Ascending aorta (tissue), 2 donors: ENCODE measurements around the gene LHX6. TPM values are rescaled to one million over a fixed set of nuclear protein-coding genes. Genes with fewer than 3 reads are reported as not detected.

Experiments used
- DNase-seq, 2 donors: peaks; one replicate each; pipeline ENCODE4 v3.0.0-alpha.2; 2019; ENCODE audit warnings: low spot score in 2 of 2
- H3K27ac ChIP-seq, 2 donors: fragments of 200-600 bp; sonication (generic); one replicate each; pipeline ENCODE4 v1.5.1; 2016 to 2017; ENCODE audit warnings: mild to moderate bottlenecking in 1 of 2
- H3K27me3 ChIP-seq: fragments of 200-600 bp; sonication (generic); one replicate; pipeline ENCODE4 v1.5.1; 2017
- H3K36me3 ChIP-seq, 2 donors: fragments of 200-600 bp; sonication (generic); one replicate each; pipeline ENCODE4 v1.5.1; 2016
- H3K4me1 ChIP-seq, 2 donors: fragments of 200-600 bp; sonication (generic); one replicate each; pipeline ENCODE4 v1.5.1; 2016 to 2017; ENCODE audit warnings: mild to moderate bottlenecking in 1 of 2
- H3K4me3 ChIP-seq, 2 donors: fragments of 200-600 bp; sonication (generic); one replicate each; pipeline ENCODE4 v1.5.1; 2016 to 2017; ENCODE audit warnings: mild to moderate bottlenecking in 1 of 2
- H3K9me3 ChIP-seq, 2 donors: fragments of 200-600 bp; sonication (generic); one replicate each; pipeline ENCODE4 v1.5.1; 2016
- CTCF ChIP-seq, 3 experiments: fragments of 200-600 bp in 2 of 3; fragments of 450-650 bp in 1 of 3; sonication (generic) in 2 of 3; IDR thresholded peaks; one replicate each; pipeline ENCODE4 v1.5.1; 2016 to 2019; ENCODE audit warnings: antibody characterized with exemption in 3 of 3, mild to moderate bottlenecking in 1 of 3, moderate library complexity in 1 of 3
- intact Hi-C: fragments of 100-400 bp; cut with DNase I; formaldehyde crosslinking; loops from one replicate; pipeline ENCODE4 v1.15.1; 2023
- total RNA-seq: library from RNA; depleted of rRNA; stranded (reverse); fragments of >200 nt; gene quantifications from one replicate; pipeline ENCODE4 v1.1.0, GENCODE V29; 2016

LHX6 gene
- total RNA-seq, 1 donor from 2014 or later: 141 TPM

- intact Hi-C loops: no loop called here
Measured at GRCh38 chr9:122258886-122259415, 30.2 kb upstream of the LHX6 start.

GRCh38 chr9:122256206-122256605, 27.4 kb upstream of the LHX6 start:
- Histone ChIP-seq H3K36me3 (peaks cover 23 to 43% of the 10 kb centered on the region in 2 donors), H3K4me3 (no peak overlapping the region), H3K9me3 (no peaks in the 10 kb centered on the region), H3K27ac (no peak overlapping the region), H3K27me3 (no peaks in the 10 kb centered on the region), H3K4me1 (peaks cover 0 to 1% of the 10 kb centered on the region in 2 donors)
- intact Hi-C loops: no loop called here
- TF ChIP-seq CTCF (IDR thresholded peaks at IDR 0.05): no peak
- DNase-seq: no peak

More at GRCh38 chr9:122258886-122259415, 30.2 kb upstream of the LHX6 start:
- Histone ChIP-seq H3K27me3 (no peaks in the 10 kb centered on the region), H3K36me3 (peaks cover 15 to 37% of the 10 kb centered on the region in 2 donors), H3K9me3 (no peaks in the 10 kb centered on the region), H3K4me3 (no peak overlapping the region), H3K4me1 (peaks cover 0 to 21% of the 10 kb centered on the region in 2 donors), H3K27ac (no peak overlapping the region)
- no peak for DNase-seq
- TF ChIP-seq CTCF (IDR thresholded peaks at IDR 0.05): no peak

- TF ChIP-seq CTCF (IDR thresholded peaks at IDR 0.05): no peak
- Histone ChIP-seq H3K4me3 (no peak overlapping the region), H3K36me3 (peaks cover 20 to 45% of the 10 kb centered on the region in 2 donors), H3K27ac (no peak overlapping the region), H3K27me3 (no peaks in the 10 kb centered on the region), H3K9me3 (no peaks in the 10 kb centered on the region), H3K4me1 (no peaks in the 10 kb centered on the region)
- DNase-seq: no peak
- intact Hi-C loops: no loop called here
Measured at GRCh38 chr9:122254761-122255160, 26.0 kb upstream of the LHX6 start.

- Histone ChIP-seq H3K36me3 (peaks cover 24 to 50% of the 10 kb centered on the region in 2 donors), H3K4me3 (no peak overlapping the region), H3K27me3 (no peaks in the 10 kb centered on the region), H3K4me1 (no peaks in the 10 kb centered on the region), H3K27ac (no peak overlapping the region), H3K9me3 (no peaks in the 10 kb centered on the region)
- no peak for DNase-seq
- TF ChIP-seq CTCF (IDR thresholded peaks at IDR 0.05): no peak
- intact Hi-C loops: no loop called here
Measured at GRCh38 chr9:122252796-122253195, 24.0 kb upstream of the LHX6 start.

GRCh38 chr9:122251351-122251750, 22.6 kb upstream of the LHX6 start:
- TF ChIP-seq CTCF (IDR thresholded peaks at IDR 0.05): no peak
- intact Hi-C loops: no loop called here

GRCh38 chr9:122248448-122248865, 19.7 kb upstream of the LHX6 start:
- Histone ChIP-seq H3K27me3 (no peaks in the 10 kb centered on the region), H3K4me3 (no peak overlapping the region), H3K9me3 (no peaks in the 10 kb centered on the region), H3K4me1 (no peaks in the 10 kb centered on the region), H3K36me3 (peaks cover 57 to 84% of the 10 kb centered on the region in 2 donors), H3K27ac (no peak overlapping the region)
- no peak for DNase-seq
- intact Hi-C loops: no loop called here
- no peak for TF ChIP-seq CTCF (IDR thresholded peaks at IDR 0.05)

More at GRCh38 chr9:122251351-122251750, 22.6 kb upstream of the LHX6 start:
- no peak overlapping the region for H3K4me3 ChIP-seq
- no peak for DNase-seq
- H3K27me3 ChIP-seq: no peaks in the 10 kb centered on the region
- no peak overlapping the region for H3K27ac ChIP-seq
- no peaks in the 10 kb centered on the region for H3K9me3 ChIP-seq
- H3K36me3 ChIP-seq: peaks cover 32 to 55% of the 10 kb centered on the region in 2 donors
- H3K4me1 ChIP-seq: no peaks in the 10 kb centered on the region
